NCI-H2107 treated with DMSO at 0.1 percent for 48 hours (cell line): ENCODE measurements around the gene EEPD1.
A peak's percentile ranks its signal among the peaks of the same experiment; 100 is the strongest.
"Not testable (repeated sequence)": the region's sequence is repeated elsewhere in the genome, so short reads cannot be mapped to it uniquely, and the experiment has no call there.

Experiments
- DNase-seq: peaks from one replicate; lab custom pipeline; 2025; ENCODE audit not compliant: unreplicated experiment; lab: John Stamatoyannopoulos, UW

Gene EEPD1

GRCh38 chr7:36128448-36129047 lies 24.5 kb upstream of the EEPD1 start:
- DNase-seq = peak; percentile 78

- DNase-seq = peak; percentile 90
Measured at GRCh38 chr7:36129048-36129534, 24.0 kb upstream of the EEPD1 start.

GRCh38 chr7:36130236-36130945 lies 22.7 kb upstream of the EEPD1 start:
- no peak for DNase-seq

- DNase-seq = no peak
Measured at GRCh38 chr7:36131026-36131425, 22.0 kb upstream of the EEPD1 start.

GRCh38 chr7:36131499-36131898 lies 21.6 kb upstream of the EEPD1 start:
- peak; percentile 6 for DNase-seq

- DNase-seq = peak; percentile 44
Measured at GRCh38 chr7:36132012-36132411, 21.0 kb upstream of the EEPD1 start.

GRCh38 chr7:36135700-36136099 lies 17.4 kb upstream of the EEPD1 start:
- no peak for DNase-seq

GRCh38 chr7:36137258-36137657 lies 15.8 kb upstream of the EEPD1 start:
- no peak for DNase-seq

GRCh38 chr7:36137754-36138153 lies 15.3 kb upstream of the EEPD1 start:
- no peak for DNase-seq

GRCh38 chr7:36138209-36138608 lies 14.8 kb upstream of the EEPD1 start:
- DNase-seq = no peak

GRCh38 chr7:36141351-36141750 lies 11.7 kb upstream of the EEPD1 start:
- no peak for DNase-seq

- DNase-seq = no peak
Measured at GRCh38 chr7:36141850-36142249, 11.2 kb upstream of the EEPD1 start.

- no peak for DNase-seq
Measured at GRCh38 chr7:36144189-36144588, 8.9 kb upstream of the EEPD1 start.

GRCh38 chr7:36145686-36146085 lies 7.4 kb upstream of the EEPD1 start:
- DNase-seq = no peak

- DNase-seq = peak; percentile 89
Measured at GRCh38 chr7:36147361-36147760, 5.7 kb upstream of the EEPD1 start.

- DNase-seq = no peak
Measured at GRCh38 chr7:36148422-36149065, 4.5 kb upstream of the EEPD1 start.

- DNase-seq = not testable (repeated sequence)
Measured at GRCh38 chr7:36149240-36149639, 3.8 kb upstream of the EEPD1 start.

GRCh38 chr7:36149694-36150452 lies 3.2 kb upstream of the EEPD1 start:
- DNase-seq = no peak

- DNase-seq = no peak
Measured at GRCh38 chr7:36151921-36152755, 916 bp upstream of the EEPD1 start.

- peak; percentile 18 for DNase-seq
Measured at GRCh38 chr7:36153571-36154097, 580 bp downstream of the EEPD1 start.
